Left lung (tissue), 10 donors: ENCODE data around the gene SCN1A. TPM values are rescaled to one million over a fixed set of nuclear protein-coding genes. Genes with fewer than 3 reads are reported as not detected.

Experiments used
- ATAC-seq: fragments of 200-7000 bp; cut with Tn5 transposase; one replicate; pipeline ENCODE4 v1.9.1; 2020; ENCODE audit warnings: moderate library complexity
- DNase-seq, 4 donors: peaks; one replicate each; pipeline ENCODE4 v3.0.0-alpha.2; 2013 to 2020
- H3K27ac ChIP-seq, 2 donors: fragments of 200-600 bp; sonication (generic) in 1 of 2; one replicate each; pipeline versions ENCODE4 v1.5.0 to v1.8.0; 2020 to 2021
- H3K27me3 ChIP-seq, 2 donors: fragments of 200-600 bp; sonication (generic) in 1 of 2; one replicate each; pipeline versions ENCODE4 v1.5.0 to v1.8.0; 2020 to 2021
- H3K36me3 ChIP-seq, 2 donors: fragments of 200-600 bp; sonication (generic) in 1 of 2; one replicate each; pipeline versions ENCODE4 v1.5.0 to v1.8.0; 2020 to 2021
- H3K4me1 ChIP-seq, 2 donors: fragments of 200-600 bp; one replicate each; pipeline ENCODE4 v1.8.0; 2021
- H3K4me3 ChIP-seq, 2 donors: fragments of 200-600 bp; sonication (generic) in 1 of 2; one replicate each; pipeline versions ENCODE4 v1.5.0 to v1.8.0; 2020 to 2021; ENCODE audit warnings: mild to moderate bottlenecking in 1 of 2
- H3K9me3 ChIP-seq, 2 donors: fragments of 200-600 bp; sonication (generic) in 1 of 2; one replicate each; pipeline versions ENCODE4 v1.5.0 to v1.8.0; 2020 to 2021
- intact Hi-C, 2 donors: fragments of 100-400 bp; cut with DNase I; formaldehyde crosslinking; loops; one replicate each; pipeline versions ENCODE4 v1.11.2 to v1.14.2; 2022
- polyA plus RNA-seq, 6 donors: library from polyadenylated mRNA; unstranded; fragments of 120-200 nt; gene quantifications; one replicate each; pipeline ENCODE4 v1.2.1, GENCODE V29; 2013; ENCODE audit not compliant: insufficient read length in 6 of 6
- total RNA-seq, 2 donors: library from RNA; stranded (reverse); fragmentation: NEBNext Ultra II Directional; extraction: Animal tissue kit (Norgen Biotek cat#: 25700); gene quantifications; one replicate each; pipeline ENCODE4 v1.2.1, GENCODE V29; 2021
- TF ChIP-seq, protein P1 (sequence below), 2 donors: fragments of 200-600 bp; sonication (generic) in 1 of 2; IDR thresholded peaks; one replicate each; pipeline versions ENCODE4 v1.5.0 to v1.8.0; 2021; ENCODE audit warnings: antibody characterized with exemption in 2 of 2
- donor health status: DM: no; HTN: yes; CAD: no.
- donor health status: DM: no; HTN: no; CAD: no.

The SCN1A gene
- total and polyA plus RNA-seq, 8 donors: 0.60 to 18.0 (median 1.5) TPM

DNA sequence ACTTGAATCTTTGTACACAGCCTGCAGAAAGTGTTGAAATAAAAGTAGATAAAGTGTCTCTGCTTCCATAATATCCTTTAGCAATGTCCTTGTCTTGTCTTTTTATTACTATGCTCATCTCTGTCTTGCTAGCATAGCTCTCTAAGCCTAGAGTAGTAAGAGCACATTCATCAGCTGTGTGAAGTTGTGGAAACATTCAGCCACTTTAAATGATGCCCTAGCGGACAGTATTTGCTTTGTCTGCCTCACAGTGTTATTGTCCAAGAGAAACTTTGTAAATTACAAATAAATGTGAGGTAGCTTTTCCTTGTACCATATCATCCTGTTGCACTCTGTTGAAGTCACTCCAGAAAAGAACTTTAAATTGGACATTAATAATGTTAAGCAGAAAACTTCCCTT lies 113.9 kb downstream of the SCN1A start:
- TF ChIP-seq, protein P1, sequence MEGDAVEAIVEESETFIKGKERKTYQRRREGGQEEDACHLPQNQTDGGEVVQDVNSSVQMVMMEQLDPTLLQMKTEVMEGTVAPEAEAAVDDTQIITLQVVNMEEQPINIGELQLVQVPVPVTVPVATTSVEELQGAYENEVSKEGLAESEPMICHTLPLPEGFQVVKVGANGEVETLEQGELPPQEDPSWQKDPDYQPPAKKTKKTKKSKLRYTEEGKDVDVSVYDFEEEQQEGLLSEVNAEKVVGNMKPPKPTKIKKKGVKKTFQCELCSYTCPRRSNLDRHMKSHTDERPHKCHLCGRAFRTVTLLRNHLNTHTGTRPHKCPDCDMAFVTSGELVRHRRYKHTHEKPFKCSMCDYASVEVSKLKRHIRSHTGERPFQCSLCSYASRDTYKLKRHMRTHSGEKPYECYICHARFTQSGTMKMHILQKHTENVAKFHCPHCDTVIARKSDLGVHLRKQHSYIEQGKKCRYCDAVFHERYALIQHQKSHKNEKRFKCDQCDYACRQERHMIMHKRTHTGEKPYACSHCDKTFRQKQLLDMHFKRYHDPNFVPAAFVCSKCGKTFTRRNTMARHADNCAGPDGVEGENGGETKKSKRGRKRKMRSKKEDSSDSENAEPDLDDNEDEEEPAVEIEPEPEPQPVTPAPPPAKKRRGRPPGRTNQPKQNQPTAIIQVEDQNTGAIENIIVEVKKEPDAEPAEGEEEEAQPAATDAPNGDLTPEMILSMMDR (IDR thresholded peaks at IDR 0.05): no peak
- H3K4me1 ChIP-seq: no peaks in the 10 kb centered on the region
- no peaks in the 10 kb centered on the region for H3K36me3 ChIP-seq
- DNase-seq (no peak), ATAC-seq (no peak)
- H3K27me3 ChIP-seq: no peaks in the 10 kb centered on the region
- H3K27ac ChIP-seq: no peak overlapping the region
- H3K4me3 ChIP-seq: no peak overlapping the region
- no peaks in the 10 kb centered on the region for H3K9me3 ChIP-seq
- intact Hi-C loops: no loop called here

DNA sequence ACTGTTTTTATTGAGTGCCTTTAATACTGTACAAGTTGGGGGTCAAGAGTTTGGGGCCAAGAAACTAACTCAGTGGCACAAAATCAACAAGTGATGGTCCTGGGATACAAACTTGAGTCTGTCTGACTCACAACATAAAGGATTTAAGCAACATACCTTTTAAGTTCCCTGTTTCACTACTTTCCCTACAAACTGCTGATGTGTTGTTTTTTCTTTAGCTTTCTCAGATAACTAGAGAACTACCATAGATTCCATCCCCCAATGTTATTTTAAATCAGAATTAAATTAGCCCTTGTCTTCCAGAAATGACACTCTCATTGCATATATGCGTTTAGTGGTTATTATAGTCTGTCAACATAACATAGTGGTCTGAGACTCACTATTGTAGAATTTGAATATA lies 116.2 kb downstream of the SCN1A start:
- intact Hi-C loops: no loop called here
- DNase-seq (no peak), ATAC-seq (no peak)
- Histone ChIP-seq H3K9me3 (no peaks in the 10 kb centered on the region), H3K4me3 (no peak overlapping the region), H3K4me1 (no peaks in the 10 kb centered on the region), H3K36me3 (no peaks in the 10 kb centered on the region), H3K27ac (no peak overlapping the region), H3K27me3 (no peaks in the 10 kb centered on the region)
- TF ChIP-seq, protein P1 (IDR thresholded peaks at IDR 0.05): no peak

DNA sequence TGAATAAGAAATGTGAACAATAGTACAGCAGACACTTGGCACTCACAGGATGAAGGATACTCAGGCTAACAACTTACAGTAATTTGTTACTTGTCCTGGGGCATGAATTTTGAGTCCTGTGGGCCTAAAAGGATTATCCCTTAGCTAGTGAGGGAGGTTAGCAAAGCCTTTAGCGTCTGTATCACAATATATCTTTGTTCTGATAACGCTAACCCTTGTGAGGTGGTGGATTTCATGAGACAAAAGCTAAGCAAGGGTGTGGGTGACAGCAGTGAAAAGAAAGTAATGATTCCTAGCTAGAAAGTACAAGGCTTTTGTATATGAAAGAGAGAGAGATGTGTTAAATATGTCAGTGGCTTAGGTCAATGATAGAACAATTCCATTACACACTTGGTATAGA lies 127.4 kb downstream of the SCN1A start:
- TF ChIP-seq, protein P1 (IDR thresholded peaks at IDR 0.05): no peak
- Histone ChIP-seq H3K4me3 (no peak overlapping the region), H3K27me3 (no peaks in the 10 kb centered on the region), H3K4me1 (no peaks in the 10 kb centered on the region), H3K9me3 (no peaks in the 10 kb centered on the region), H3K27ac (no peak overlapping the region), H3K36me3 (no peaks in the 10 kb centered on the region)
- no peak for DNase-seq
- ATAC-seq: no peak
- intact Hi-C loops: no loop called here

DNA sequence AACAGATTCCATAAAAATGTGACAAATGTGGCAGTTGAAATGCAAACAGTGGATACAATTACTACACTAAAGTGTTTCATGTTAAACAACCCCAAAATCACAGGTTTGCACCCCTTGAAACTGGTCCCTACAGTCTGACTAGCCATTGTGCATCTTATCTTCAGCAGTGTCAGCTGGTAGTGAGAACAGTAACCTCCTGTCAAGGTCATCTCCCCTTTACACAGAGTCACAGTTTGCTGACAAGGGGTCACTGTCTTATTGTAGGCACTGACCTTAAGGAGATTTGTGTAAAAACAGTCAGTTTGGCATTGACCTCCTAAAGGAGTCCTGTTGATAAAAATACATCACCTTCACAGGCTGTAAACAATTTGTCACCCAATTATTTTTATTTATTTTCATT lies 137.0 kb downstream of the SCN1A start:
- Histone ChIP-seq H3K27me3 (no peaks in the 10 kb centered on the region), H3K4me3 (no peak overlapping the region), H3K27ac (no peak overlapping the region), H3K36me3 (no peaks in the 10 kb centered on the region), H3K4me1 (no peaks in the 10 kb centered on the region), H3K9me3 (no peaks in the 10 kb centered on the region)
- ATAC-seq (no peak), DNase-seq (no peak)
- intact Hi-C loops: no loop called here
- TF ChIP-seq, protein P1 (IDR thresholded peaks at IDR 0.05): no peak

DNA sequence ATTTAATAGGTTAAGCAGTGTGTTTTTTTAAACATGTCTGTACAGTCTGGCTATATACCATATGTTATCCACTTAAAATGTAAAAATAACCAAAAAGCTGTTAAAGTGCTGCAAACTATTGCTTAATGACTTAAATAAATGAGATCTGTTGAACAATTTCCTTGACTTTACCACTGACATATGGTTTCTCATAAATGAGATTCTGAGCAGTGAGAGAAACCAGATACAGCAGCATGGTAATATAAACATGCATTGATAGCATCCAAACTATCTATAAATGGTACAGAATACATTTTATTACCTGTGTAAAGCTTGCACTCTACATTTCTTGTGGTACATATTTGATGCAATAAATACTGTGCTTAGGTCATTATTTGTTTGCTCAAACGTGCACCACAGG lies 138.0 kb downstream of the SCN1A start:
- Histone ChIP-seq H3K27ac (no peak overlapping the region), H3K4me1 (no peaks in the 10 kb centered on the region), H3K9me3 (no peaks in the 10 kb centered on the region), H3K27me3 (no peaks in the 10 kb centered on the region), H3K4me3 (no peak overlapping the region), H3K36me3 (no peaks in the 10 kb centered on the region)
- intact Hi-C loops: no loop called here
- no peak for ATAC-seq
- no peak for DNase-seq
- TF ChIP-seq, protein P1 (IDR thresholded peaks at IDR 0.05): no peak
